Dermis microvascular lymphatic vessel endothelial cell (primary cell): ENCODE data around the gene GLE1. TPM values are rescaled to one million over a fixed set of nuclear protein-coding genes. Genes with fewer than 3 reads are reported as not detected.

Experiments
- DNase-seq, 2 donors: peaks; one replicate each; pipeline versions ENCODE4 v3.0.0 to v3.0.0-alpha.2; 2010; ENCODE audit warnings: low read depth in 2 of 2
- total RNA-seq: library from RNA; depleted of rRNA; stranded (reverse); fragments of >200 nt; gene quantifications from 2 replicates; pipeline ENCODE4 v1.2.1, GENCODE V29; 2014

GLE1 gene
- 10.0 and 15.7 TPM in 2 replicates for total RNA-seq

DNA sequence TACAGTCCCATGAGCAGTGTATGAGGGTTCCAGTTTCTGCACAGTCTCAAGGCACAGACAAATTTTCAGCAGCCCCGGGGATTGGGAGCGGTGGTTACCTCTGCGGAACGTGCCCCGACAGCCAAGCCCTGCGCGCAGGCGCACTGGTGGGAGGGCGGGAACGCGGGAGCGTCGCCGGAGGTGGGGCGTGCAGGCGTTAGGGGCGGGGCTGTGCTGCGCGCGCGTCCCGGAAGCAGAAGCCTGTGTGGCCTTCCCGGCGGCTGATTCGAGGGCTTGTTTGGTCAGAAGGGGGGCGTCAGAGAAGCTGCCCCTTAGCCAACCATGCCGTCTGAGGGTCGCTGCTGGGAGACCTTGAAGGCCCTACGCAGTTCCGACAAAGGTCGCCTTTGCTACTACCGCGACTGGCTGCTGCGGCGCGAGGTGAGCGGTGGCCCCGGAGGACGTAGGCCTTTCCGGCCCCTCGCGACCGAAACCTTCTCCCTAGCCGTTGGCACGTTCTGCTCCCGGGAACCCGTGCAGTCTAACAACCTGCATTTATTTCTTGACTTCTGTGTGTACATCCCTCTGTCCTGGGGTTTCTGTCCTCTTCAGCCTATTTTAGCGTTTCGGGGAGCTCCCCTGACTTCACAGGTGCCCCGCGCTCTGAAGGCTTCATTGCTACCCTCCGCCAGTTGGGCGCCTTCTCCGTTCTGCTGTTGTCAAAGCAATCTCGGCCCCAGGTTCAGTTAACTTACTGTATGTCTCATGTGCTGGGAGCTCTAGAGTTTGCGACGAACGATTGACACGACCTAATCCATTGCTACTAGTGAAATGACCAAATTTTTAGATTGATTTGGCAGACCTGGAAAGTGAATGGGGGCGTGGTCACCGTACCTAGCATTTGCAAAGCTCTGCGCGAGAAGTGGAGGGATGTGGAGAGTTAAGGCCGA is at the start of gene GLE1:
GLE1 (plus strand) TSS at position 235 of the 929 bp plus-strand sequence; CDS start at position 322, 87 bp downstream.
- DNase-seq, result peak; percentile 79 to 93

DNA sequence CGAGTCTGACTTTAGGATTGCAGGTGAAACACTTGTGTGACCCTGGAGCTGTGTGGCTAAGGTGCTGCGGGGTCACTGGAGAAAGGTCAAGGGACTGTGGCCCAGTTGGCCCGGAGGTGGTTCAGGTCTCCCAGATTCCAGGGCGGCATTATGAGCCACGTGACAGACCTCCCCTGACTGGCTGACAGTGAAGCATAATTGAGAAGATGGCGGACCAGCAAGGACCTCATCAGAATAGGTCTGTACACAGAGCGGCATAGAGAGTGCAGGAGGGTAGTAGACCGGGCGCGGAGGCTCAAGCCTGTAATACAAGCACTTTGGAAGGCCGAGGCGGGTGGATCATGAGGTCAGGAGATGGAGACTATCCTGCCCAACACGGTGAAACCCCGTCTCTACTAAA is 49.5 kb upstream of the GLE1 start:
- no peak for DNase-seq

- DNase-seq, result peak; percentile 84 to 96
Observed at GRCh38 chr9:128455849-128456612, 48.5 kb upstream of the GLE1 start, which contains the start of gene ODF2. Gene ODF2, plus strand, starts transcription at chr9:128456006. Its CDS starts 86 bp downstream, at chr9:128456092.

DNA sequence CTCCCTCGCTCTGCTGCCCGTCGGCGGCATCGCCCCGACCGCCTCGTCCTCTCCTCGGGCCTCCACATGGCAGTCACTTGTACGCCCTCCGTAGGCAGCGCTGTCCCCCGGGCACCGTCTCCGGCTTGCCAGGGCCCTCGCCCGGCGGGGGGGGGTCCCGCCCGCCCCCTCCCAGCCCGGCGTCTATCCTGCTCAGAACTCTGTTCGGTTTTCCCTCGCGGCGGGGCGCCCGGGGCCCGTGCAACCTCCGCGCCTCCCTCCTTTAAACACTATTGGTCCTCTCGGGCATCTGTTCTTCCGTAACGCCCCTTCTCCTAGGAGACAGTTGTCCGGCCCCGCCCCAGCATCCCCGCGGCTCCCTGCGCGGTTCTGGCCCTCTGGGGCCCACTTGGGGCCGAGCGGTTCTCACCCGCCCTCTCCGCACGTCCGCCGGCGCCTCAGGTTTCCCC is 47.9 kb upstream of the GLE1 start:
- peak; percentile 12 to 73 for DNase-seq

- DNase-seq, result no peak
Observed at GRCh38 chr9:128457207-128457606, 47.3 kb upstream of the GLE1 start.

DNA sequence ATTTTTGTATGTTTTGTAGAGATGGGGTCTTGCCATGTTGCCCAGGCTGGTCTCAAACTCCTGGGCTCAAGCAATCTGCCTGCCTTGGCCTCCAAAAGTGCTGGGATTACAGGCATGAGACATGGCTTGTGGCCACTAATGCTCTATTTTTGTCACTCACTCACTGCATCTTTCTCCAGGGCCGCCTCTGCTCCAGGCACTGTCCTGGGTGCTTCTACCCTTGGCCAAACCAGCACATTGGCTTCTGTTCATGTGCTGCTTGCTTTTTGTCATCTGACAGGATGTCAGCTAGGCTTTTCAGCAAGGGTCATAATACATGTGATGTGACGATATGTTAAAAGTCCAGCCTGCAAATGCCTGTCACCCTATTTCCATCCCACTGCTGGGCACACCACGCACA is 45.5 kb upstream of the GLE1 start:
- no peak for DNase-seq

GRCh38 chr9:128469070-128469469 is 35.4 kb upstream of the GLE1 start:
- no peak for DNase-seq

DNA sequence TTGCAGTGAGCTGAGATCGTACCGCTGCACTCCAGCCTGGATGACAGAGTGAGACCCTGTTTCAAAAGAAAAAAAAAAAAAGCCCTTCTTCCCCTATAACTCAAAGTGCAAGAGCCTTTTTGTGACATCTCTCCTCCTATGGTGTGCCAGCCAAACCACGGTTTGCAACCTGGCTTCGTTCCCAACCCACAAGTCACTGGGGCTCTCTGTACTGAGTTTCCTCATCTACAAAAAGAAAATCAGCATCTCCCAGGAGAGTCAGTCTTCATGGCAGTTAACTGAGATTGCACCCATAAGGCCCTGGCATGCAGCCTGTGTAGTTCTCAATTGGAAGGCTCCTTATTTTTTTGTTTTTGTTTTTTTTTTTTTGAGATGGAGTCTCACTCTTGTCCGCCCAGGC is 34.0 kb upstream of the GLE1 start:
- no peak for DNase-seq

DNA sequence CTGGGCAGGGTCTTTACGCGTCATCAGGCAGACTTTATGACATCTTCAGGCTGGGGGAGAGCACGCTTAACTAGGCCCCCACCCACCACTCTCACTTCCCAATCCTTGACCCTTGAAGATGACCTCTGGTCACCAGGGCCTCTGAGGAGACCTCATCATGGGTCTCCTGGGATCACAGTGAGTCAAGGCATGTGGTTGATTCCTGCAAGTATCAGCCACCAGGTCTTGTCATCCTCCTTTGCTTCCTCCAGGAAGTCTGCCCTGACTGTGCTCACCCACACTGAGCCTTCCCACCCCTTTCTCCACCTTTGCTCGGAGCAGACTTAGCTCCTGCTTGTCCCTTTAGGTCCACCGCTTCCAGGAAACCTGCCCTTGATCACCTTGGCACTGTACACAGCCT is 31.4 kb upstream of the GLE1 start:
- no peak for DNase-seq

- DNase-seq, result no peak
Observed at GRCh38 chr9:128475867-128476266, 28.7 kb upstream of the GLE1 start.

DNA sequence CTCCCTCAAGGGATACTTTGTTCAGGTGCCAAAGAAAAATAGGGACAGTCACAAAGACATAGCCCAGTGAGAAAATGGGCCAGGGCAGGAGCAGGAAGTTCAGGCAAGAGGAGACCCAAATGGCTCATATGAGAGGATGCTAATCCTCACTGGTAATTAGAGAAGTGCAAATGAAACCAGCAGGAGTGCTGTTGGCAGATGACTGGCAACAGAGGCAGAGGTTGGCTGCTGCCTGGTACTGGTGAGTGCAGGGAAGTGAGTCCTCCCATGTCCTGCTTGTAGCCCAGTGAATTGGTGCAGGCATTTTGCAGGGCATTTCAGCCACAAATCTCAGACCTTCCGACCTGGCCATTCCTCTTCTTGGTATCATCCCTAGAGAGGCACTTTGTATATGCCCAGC is 25.3 kb upstream of the GLE1 start:
- DNase-seq, result no peak

GRCh38 chr9:128481561-128481960 is 23.0 kb upstream of the GLE1 start:
- DNase-seq, result no peak

DNA sequence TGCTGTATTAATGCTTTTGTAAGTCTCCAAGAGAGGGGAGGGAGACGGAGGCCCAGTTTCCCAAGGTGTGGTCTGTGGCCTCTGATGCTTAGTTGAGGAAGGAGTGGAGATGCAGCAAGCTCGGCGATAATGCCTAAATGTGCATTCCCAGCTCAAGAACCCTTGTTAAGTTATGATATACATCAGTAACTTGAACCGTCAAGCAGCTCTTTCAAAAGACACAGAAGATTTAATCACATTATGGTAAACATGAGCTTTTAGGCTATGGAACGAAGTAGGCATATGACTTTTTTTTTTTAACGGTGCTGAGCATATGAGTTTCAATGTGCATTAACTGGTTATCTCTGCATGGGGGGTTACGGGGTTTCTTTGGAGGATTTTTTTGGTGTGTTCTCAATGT is 22.3 kb upstream of the GLE1 start:
- DNase-seq, result no peak

DNA sequence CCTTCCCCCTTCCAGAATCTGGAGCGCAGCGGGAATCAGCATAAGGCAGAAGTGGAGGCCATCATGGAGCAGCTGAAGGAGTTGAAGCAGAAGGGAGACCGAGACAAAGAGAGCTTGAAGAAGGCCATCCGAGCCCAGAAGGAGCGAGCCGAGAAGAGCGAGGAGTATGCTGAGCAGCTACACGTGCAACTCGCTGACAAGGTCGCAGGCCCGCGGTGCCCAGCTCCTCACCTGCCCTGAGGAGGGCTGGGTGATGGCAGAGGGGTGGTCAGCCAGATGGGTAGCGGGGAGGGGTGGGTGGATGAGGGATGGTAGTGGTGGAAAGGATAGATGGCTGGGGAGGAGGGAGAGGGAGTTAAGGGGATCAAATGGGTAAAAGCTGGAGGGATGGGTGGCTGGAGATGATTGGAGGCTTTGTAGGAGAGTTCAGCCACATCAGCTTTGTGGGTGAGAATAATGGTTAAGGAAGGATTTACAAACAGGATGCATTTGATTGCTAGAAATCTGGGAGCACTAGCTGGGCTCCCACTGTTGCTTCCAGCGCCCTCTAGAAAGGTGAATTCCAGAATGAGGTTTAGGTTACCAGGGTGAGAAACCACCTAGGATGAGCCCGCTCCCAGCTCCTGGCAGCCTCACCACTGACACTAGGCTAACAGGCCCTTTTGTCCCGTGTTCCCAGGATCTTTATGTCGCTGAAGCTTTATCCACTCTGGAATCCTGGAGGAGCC is 19.7 kb upstream of the GLE1 start:
- DNase-seq, result no peak

GRCh38 chr9:128485414-128485855 is 19.1 kb upstream of the GLE1 start:
- DNase-seq, result no peak

DNA sequence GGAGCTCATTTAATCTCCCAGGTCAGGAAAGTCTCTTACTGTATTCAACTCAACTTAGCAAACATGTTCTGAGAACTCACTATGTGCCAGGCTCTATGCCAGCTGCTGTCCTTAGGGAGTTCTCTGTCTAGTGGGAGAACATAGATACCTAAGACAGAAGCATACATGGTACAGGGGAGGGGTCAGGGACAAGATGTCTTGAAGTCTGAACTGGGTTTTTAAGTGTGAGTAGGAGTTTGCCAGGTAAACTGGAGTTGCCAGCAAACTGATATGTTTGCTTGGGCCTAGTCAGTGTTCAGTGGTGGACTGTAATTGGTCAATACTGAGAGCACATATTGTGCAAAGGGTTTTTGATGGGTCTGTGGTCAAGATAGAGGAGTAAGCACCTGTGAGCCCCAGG is 18.3 kb upstream of the GLE1 start:
- no peak for DNase-seq

GRCh38 chr9:128493424-128493823 is 11.1 kb upstream of the GLE1 start:
- no peak for DNase-seq

- peak; percentile 71 to 91 for DNase-seq
Observed at GRCh38 chr9:128494108-128494745, 10.3 kb upstream of the GLE1 start.

- no peak for DNase-seq
Observed at GRCh38 chr9:128494746-128495129, 9.8 kb upstream of the GLE1 start.

DNA sequence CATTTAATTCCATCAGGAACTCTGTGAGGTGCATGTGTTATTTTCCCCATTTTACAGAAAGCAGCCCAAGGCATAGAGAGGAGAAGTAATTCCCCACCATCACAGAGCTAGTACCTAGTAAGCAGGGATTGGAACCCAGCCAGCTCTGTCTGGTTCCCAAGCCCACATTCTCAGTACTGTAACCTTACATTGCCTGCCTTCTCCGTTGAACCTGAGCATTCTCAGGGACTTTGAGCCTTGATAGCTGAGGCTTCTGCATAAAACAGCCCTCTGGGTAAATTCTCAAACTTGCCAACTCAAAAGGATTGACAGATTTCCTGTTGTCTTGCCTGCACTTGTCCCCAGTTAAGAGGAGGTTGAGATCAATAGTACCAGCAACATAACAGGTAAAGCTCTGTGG is 9.2 kb upstream of the GLE1 start:
- peak in 1 of 2 donors; percentile 40 for DNase-seq

GRCh38 chr9:128495804-128496417 is 8.6 kb upstream of the GLE1 start:
- no peak for DNase-seq
